GM19239 (cell line): ENCODE results near the gene ZNF285.
"Not testable (repeated sequence)": the region's sequence is repeated elsewhere in the genome, so short reads cannot be mapped to it uniquely, and the experiment has no call there.

Experiments used
- DNase-seq: peaks from one replicate; pipeline ENCODE4 v3.0.0; 2011; ENCODE audit warnings: low spot score; ENCODE audit not compliant: insufficient read length
- FAIRE-seq: peaks from 2 replicates; lab custom pipeline; 2011; peaks lifted over from hg19 to GRCh38; lab: Jason Lieb, UNC

Gene ZNF285

GRCh38 chr19:44401139-44402115, at the start of gene ZNF285:
Gene ZNF285 (minus strand): TSS chr19:44401608. CDS start chr19:44397213, 4,395 bp downstream.
- DNase-seq = peak; percentile 48
- no peak for FAIRE-seq

GRCh38 chr19:44447916-44448674, 46.7 kb upstream of the ZNF285 start, which contains the start of gene ZNF229:
Gene ZNF229 (minus strand): TSS chr19:44448472. CDS start chr19:44442847, 5,625 bp downstream.
- FAIRE-seq = no peak
- DNase-seq = peak; percentile 26

- FAIRE-seq (no peak), DNase-seq (no peak)
Observed at GRCh38 chr19:44438441-44438840, 37.0 kb upstream of the ZNF285 start.

GRCh38 chr19:44435441-44435840, 34.0 kb upstream of the ZNF285 start:
- DNase-seq = no peak
- FAIRE-seq = no peak

GRCh38 chr19:44430956-44431355, 29.5 kb upstream of the ZNF285 start:
- no peak for FAIRE-seq
- no peak for DNase-seq

- DNase-seq, FAIRE-seq: not testable (repeated sequence)
Observed at GRCh38 chr19:44415553-44415952, 14.1 kb upstream of the ZNF285 start.

- not testable (repeated sequence) for FAIRE-seq, DNase-seq
Observed at GRCh38 chr19:44389268-44389667, 12.1 kb downstream of the ZNF285 start.

- FAIRE-seq = no peak
- DNase-seq = no peak
Observed at GRCh38 chr19:44374789-44375188, 26.6 kb downstream of the ZNF285 start.

GRCh38 chr19:44371815-44372480, 29.5 kb downstream of the ZNF285 start:
- DNase-seq = no peak
- FAIRE-seq = no peak

- FAIRE-seq (no peak), DNase-seq (no peak)
Observed at GRCh38 chr19:44367024-44367423, 34.4 kb downstream of the ZNF285 start.

GRCh38 chr19:44356383-44357111, 44.9 kb downstream of the ZNF285 start, which contains the start of gene ZNF112:
Gene ZNF112 (minus strand): TSS chr19:44356680. CDS start chr19:44340539, 16,141 bp downstream.
- DNase-seq = no peak
- FAIRE-seq = no peak

GRCh38 chr19:44346556-44346955, 54.9 kb downstream of the ZNF285 start:
- DNase-seq = no peak
- no peak for FAIRE-seq

GRCh38 chr19:44345959-44346358, 55.4 kb downstream of the ZNF285 start:
- DNase-seq (no peak), FAIRE-seq (no peak)

GRCh38 chr19:44344255-44344654, 57.2 kb downstream of the ZNF285 start:
- FAIRE-seq (no peak), DNase-seq (no peak)

- FAIRE-seq = no peak
Observed at GRCh38 chr19:44341794-44342193, 59.6 kb downstream of the ZNF285 start.

GRCh38 chr19:44334639-44335038, 66.8 kb downstream of the ZNF285 start:
- FAIRE-seq, DNase-seq: not testable (repeated sequence)

More at GRCh38 chr19:44341794-44342193, 59.6 kb downstream of the ZNF285 start:
- no peak for DNase-seq
